Spinal cord (tissue), 10 donors: ENCODE results near the gene WNT5A. TPM values are rescaled to one million over a fixed set of nuclear protein-coding genes. Genes with fewer than 3 reads are reported as not detected.

Source experiments
- DNase-seq, 6 donors: peaks; one replicate each; pipeline versions ENCODE4 v3.0.0 to v3.0.0-alpha.2; 2013 to 2015; ENCODE audit warnings: low spot score in 6 of 6, low read depth in 4 of 6
- H3K27ac ChIP-seq: one replicate; pipeline ENCODE4 v1.5.1; 2013; ENCODE audit warnings: low read depth, low read length, control low read depth
- H3K27me3 ChIP-seq: one replicate; pipeline ENCODE4 v1.6.1; 2013; ENCODE audit warnings: low read length; ENCODE audit not compliant: control insufficient read depth, insufficient read depth
- H3K36me3 ChIP-seq: one replicate; pipeline ENCODE4 v1.6.1; 2013; ENCODE audit warnings: low read length; ENCODE audit not compliant: control insufficient read depth, insufficient read depth
- H3K4me1 ChIP-seq: one replicate; pipeline ENCODE4 v1.6.1; 2013; ENCODE audit warnings: low read length; ENCODE audit not compliant: control insufficient read depth, insufficient read depth
- H3K4me3 ChIP-seq: one replicate; pipeline ENCODE4 v1.5.1; 2013; ENCODE audit warnings: low read depth, low read length, control low read depth
- H3K9me3 ChIP-seq: one replicate; pipeline ENCODE4 v1.6.1; 2013; ENCODE audit warnings: low read length; ENCODE audit not compliant: control insufficient read depth, insufficient read depth
- WGBS: methylation state at CpG from one replicate; pipeline ENCODE4 v1.1.5; 2013; ENCODE audit warnings: missing lambda C conversion rate; ENCODE audit not compliant: insufficient coverage; 5-methylcytosine and 5-hydroxymethylcytosine counted together
- polyA plus RNA-seq, 2 donors: library from polyadenylated mRNA; unstranded; fragments of 120-200 nt; gene quantifications; one replicate each; pipeline ENCODE4 v1.2.1, GENCODE V29; 2013; ENCODE audit not compliant: insufficient read length in 2 of 2
- total RNA-seq, 2 donors: library from RNA; depleted of rRNA in 1 of 2; stranded (reverse); fragments of 120-200 nt in 1 of 2; fragments of >200 nt in 1 of 2; gene quantifications; one replicate each; pipeline versions ENCODE4 v1.2.3 to v1.2.4, GENCODE V29; 2013 to 2014
- donor health status: healthy.

WNT5A gene
- total and polyA plus RNA-seq, 4 donors = 12.9 to 25.0 (median 18.1) TPM

- DNase-seq = no peak
- H3K36me3 ChIP-seq = no peaks in the 10 kb centered on the region
- peaks cover 28% of the 10 kb centered on the region for H3K27me3 ChIP-seq
- no peak overlapping the region for H3K4me3 ChIP-seq
- H3K4me1 ChIP-seq = peaks cover 17% of the 10 kb centered on the region
- WGBS = 88% methylated on average over 4 of the region's 5 CpGs
- no peaks in the 10 kb centered on the region for H3K9me3 ChIP-seq
- H3K27ac ChIP-seq = no peak overlapping the region
These were observed 5.9 kb upstream of the WNT5A start for GRCh38 chr3:55492976-55493375.

DNA sequence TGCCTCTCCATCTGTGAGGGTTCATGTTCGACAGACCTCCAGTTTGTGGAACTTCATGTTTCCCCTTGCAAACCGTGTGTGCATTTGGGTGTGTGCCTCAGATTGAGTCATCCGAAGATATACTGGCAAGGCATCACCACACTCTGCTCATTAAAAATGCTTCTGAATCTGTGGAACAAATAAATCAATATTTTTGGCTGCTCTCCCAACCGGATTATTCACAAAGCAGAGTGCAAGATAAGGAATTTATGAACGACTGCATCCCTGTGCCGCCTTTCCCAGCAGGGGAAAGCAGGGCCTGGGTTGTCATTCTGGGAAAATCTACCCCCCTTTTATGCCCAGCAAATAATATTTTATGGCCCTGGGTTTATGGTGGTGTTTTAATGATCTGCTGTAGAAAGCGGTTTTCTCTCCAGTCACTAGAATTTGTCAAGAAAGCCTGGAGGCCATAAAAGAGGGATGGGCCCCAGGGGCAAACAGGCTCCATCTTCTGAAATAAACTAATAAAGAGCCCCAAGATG, 4.2 kb upstream of the WNT5A start:
- H3K27me3 ChIP-seq = peaks cover 41% of the 10 kb centered on the region
- no peaks in the 10 kb centered on the region for H3K36me3 ChIP-seq
- peaks cover 32% of the 10 kb centered on the region for H3K4me1 ChIP-seq
- DNase-seq = peak in 2 of 6 donors; percentile 52 to 96
- WGBS = 100% methylated on average over 2 of the region's 7 CpGs
- no peak overlapping the region for H3K4me3 ChIP-seq
- H3K27ac ChIP-seq = no peak overlapping the region
- no peaks in the 10 kb centered on the region for H3K9me3 ChIP-seq

GRCh38 chr3:55490276-55490913, 3.3 kb upstream of the WNT5A start:
- WGBS = 73% methylated on average over 1 of the region's 3 CpGs
- Histone ChIP-seq H3K27ac (no peak overlapping the region), H3K4me1 (peaks cover 40% of the 10 kb centered on the region), H3K4me3 (no peak overlapping the region), H3K9me3 (no peaks in the 10 kb centered on the region), H3K27me3 (peaks cover 49% of the 10 kb centered on the region), H3K36me3 (no peaks in the 10 kb centered on the region)
- DNase-seq = no peak

GRCh38 chr3:55489798-55490132, 2.7 kb upstream of the WNT5A start:
- H3K27me3 ChIP-seq = peaks cover 55% of the 10 kb centered on the region
- peak in 1 of 6 donors; percentile 25 for DNase-seq
- H3K4me3 ChIP-seq = no peak overlapping the region
- 4% methylated on average over 10 of the region's 17 CpGs for WGBS
- H3K36me3 ChIP-seq = no peaks in the 10 kb centered on the region
- no peak overlapping the region for H3K27ac ChIP-seq
- no peaks in the 10 kb centered on the region for H3K9me3 ChIP-seq
- peaks cover 47% of the 10 kb centered on the region for H3K4me1 ChIP-seq

DNA sequence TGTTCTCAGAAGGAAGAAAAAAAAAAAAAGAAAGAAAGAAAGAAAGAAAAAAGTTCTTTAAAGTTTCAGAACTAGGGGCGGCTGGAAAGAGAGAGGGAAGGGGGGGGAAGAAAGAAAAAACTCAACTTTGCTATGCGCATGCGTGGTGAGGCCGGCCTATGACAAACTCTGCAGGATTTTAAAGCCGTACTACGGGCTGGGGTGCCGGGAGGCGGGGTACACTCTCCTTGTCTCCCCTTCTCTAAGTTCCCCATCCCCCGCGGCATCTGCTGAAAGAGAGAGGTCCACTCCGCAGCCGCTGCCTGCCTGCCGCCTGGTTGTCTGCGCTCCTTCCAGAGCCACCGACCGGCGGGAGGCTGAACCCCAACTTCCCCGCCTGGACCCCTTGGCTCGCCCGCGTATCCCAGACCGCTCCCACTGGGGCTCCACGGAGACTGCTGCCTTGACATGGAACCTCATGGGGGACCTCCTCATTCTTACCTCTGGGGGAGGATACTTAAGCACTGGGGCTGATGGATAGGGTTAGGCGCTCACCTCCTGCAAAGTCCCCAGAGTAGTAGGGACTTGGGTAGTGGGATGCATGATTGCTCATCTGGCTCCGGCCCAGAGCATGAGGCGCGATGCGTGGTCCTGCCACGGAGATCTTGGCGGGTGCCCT, 1.4 kb upstream of the WNT5A start:
- peak in 3 of 6 donors; percentile 55 to 91 (median 86) for DNase-seq
- Histone ChIP-seq H3K9me3 (no peaks in the 10 kb centered on the region), H3K27me3 (peaks cover 68% of the 10 kb centered on the region), H3K27ac (peak overlapping the region; percentile 25), H3K36me3 (peaks cover 3% of the 10 kb centered on the region), H3K4me1 (peaks cover 59% of the 10 kb centered on the region), H3K4me3 (peak overlapping the region; percentile 58)
- WGBS = under 1% methylated on average over 27 of the region's 30 CpGs

DNA sequence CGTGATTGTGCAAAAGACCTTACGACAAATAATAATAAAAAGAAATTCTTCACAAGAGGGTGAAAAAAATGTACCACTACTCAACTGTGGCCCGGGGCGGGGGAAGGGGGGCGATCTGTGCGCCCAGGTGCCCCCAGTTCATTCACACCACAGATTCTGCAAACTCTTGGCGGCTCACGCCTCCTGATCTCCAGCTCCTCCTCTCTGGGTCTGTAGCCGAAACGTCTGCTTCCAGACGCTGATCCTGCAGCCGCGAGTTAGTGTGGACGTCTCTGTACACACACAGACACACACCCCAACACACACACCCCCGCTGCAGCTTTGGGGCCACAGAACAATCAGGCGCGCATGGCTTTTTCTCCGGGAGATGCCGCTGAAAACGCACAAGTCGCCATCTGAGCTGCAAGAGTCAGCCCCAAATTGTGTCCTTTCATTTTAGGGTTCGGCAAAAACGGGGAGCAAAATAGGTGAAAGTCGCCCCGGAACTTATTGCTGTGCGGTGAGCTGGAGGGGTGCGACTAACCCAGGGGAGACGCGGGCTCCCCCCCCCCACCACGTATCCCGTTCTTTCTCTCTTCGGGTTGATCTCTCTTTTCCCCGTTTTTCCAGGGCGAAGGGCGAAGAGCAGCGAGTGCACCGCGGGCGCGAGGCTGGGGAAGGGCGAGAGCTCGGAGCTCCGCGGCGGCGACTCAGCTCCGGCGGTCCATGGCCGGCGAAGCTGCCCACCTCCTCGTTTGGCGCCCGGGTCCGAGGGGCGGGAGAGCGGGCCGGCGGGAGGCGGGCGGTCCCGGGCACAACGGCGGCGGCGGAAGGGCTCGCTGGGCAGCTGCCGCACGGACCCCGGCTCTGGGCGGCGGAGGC, 505 bp upstream of the WNT5A start:
- Histone ChIP-seq H3K4me1 (peaks cover 68% of the 10 kb centered on the region), H3K4me3 (peak overlapping the region; percentile 58), H3K9me3 (no peaks in the 10 kb centered on the region), H3K36me3 (peaks cover 4% of the 10 kb centered on the region), H3K27me3 (peaks cover 74% of the 10 kb centered on the region), H3K27ac (peak overlapping the region; percentile 83)
- 0% methylated on average over 68 of the region's 71 CpGs for WGBS
- DNase-seq = peak in 2 of 6 donors; percentile 73 to 74

GRCh38 chr3:55486101-55486856, 827 bp downstream of the WNT5A start:
- Histone ChIP-seq H3K9me3 (no peaks in the 10 kb centered on the region), H3K4me1 (peaks cover 82% of the 10 kb centered on the region), H3K27me3 (peaks cover 85% of the 10 kb centered on the region), H3K27ac (peak overlapping the region; percentile 83), H3K36me3 (peaks cover 4% of the 10 kb centered on the region), H3K4me3 (peak overlapping the region; percentile 58)
- 3% methylated on average over 29 of the region's 49 CpGs for WGBS
- peak in 2 of 6 donors; percentile 66 to 84 for DNase-seq

DNA sequence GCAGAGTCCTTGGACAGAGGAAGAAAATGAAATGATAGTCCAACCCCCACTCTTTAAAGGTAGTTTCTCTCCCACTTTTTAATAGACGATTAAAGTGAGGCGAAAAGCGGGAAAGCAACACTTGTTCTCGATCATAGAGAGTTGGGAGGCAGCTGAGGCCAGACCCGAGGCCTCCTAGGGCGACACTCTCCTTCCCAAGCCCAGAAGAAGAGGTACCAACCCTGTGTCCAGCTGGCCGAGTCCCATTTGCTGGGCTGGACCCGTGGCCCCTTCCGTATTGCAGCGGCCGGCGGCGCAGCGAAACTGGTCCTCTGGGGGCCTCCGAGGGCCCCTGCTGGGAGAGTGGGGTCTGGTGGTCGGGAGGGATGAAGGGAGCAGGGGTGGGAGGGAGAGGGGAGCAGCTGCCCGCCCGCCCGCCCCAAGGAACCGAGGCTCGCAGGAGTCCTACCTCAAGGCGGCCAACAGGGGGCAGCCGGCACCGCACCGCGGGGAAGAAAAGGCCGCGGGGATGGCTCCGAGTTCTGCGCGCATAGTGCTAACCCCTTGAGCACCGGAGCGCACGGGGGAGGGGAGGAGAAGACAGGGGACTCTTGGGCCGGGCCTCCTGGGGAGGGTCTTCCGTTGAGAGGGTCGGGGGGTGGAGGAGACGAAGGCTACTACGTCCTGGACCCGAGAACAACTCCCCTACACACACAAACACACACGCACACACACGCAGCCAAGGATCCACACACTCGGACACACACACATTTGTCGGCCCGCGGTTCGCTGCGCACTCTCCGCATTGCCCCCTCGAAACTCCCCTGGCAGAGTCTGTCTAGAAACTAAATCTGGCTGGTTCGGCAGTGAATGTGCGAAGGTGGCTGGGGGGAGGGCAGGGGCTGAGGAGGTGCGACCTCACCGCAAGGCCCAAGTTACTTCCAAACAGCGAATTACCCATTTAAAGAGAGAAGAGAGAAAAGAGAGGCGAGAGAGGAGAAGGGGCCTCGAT, 2.0 kb downstream of the WNT5A start:
- H3K4me1 ChIP-seq = peaks cover 87% of the 10 kb centered on the region
- H3K36me3 ChIP-seq = peaks cover 4% of the 10 kb centered on the region
- H3K9me3 ChIP-seq = no peaks in the 10 kb centered on the region
- DNase-seq = peak in 3 of 6 donors; percentile 61 to 93 (median 91)
- peaks cover 85% of the 10 kb centered on the region for H3K27me3 ChIP-seq
- 2% methylated on average over 34 of the region's 57 CpGs for WGBS
- H3K27ac ChIP-seq = peak overlapping the region; percentile 83
- H3K4me3 ChIP-seq = peak overlapping the region; percentile 58
